GM12878 (cell line): Measurements from ENCODE around the gene POLR2L. TPM values are rescaled to one million over a fixed set of nuclear protein-coding genes. Genes with fewer than 3 reads are reported as not detected.

Experiments used
- ATAC-seq: fragments of 200-7000 bp; cut with Tn5 transposase; 3 replicates; pipeline ENCODE4 v1.9.1; 2020; ENCODE audit warnings: mild to moderate bottlenecking, moderate library complexity
- BruUV-seq: library from RNA; stranded (reverse); fragments of 400-500 nt; replicated peaks from 2 replicates; lab custom pipeline; 2021; lab: Mats Ljungman, UMichigan
- CTCF ChIA-PET: fragments of 300-600 bp; sonication (Branson Sonifier 250); formaldehyde crosslinking; extraction: SDS; loops from one replicate; lab custom pipeline; 2021; ENCODE audit warnings: inconsistent platforms; lab: Yijun Ruan, JAX
- POLR2A ChIA-PET: fragments of 350-600 bp; formaldehyde crosslinking; extraction: SDS; loops from one replicate; lab custom pipeline; 2021; ENCODE audit warnings: inconsistent platforms; lab: Charles Lee
- RAD21 ChIA-PET: fragments of 300-600 bp; sonication (Branson Sonifier 250); formaldehyde crosslinking; loops from one replicate; lab custom pipeline; 2023; ENCODE audit warnings: antibody characterized with exemption; ENCODE audit not compliant: unreplicated experiment; lab: Charles Lee
- SMC1A ChIA-PET: fragments of 300-600 bp; sonication (Branson Sonifier 250); formaldehyde crosslinking; loops from one replicate; lab custom pipeline; 2023; ENCODE audit not compliant: unreplicated experiment, uncharacterized antibody; lab: Charles Lee
- DNase-seq: peaks from one replicate; pipeline ENCODE4 v3.0.0-alpha.2; 2011; ENCODE audit warnings: low read depth, low spot score
- FAIRE-seq: peaks from 3 replicates; lab custom pipeline; 2011; peaks lifted over from hg19 to GRCh38; lab: Jason Lieb, UNC
- H2AFZ ChIP-seq: 2 replicates; pipeline ENCODE4 v1.6.0; 2011; ENCODE audit warnings: low read depth, low read length, control low read depth; ENCODE audit not compliant: control insufficient read depth
- H3K27ac ChIP-seq: 2 replicates; pipeline ENCODE4 v1.5.1; 2011; ENCODE audit warnings: control low read depth; ENCODE audit not compliant: control insufficient read depth, insufficient read depth
- H3K27me3 ChIP-seq, 2 experiments: replicated peaks in 1 of 2; 2 replicates each; pipeline versions ENCODE4 v1.6.0 to v1.6.1; 2011; ENCODE audit warnings: low read length in 1 of 2; ENCODE audit not compliant: control insufficient read depth in 2 of 2, insufficient read depth in 2 of 2
- H3K36me3 ChIP-seq, 2 experiments: 2 replicates each; pipeline ENCODE4 v1.5.1; 2011; ENCODE audit warnings: low read length in 1 of 2; ENCODE audit not compliant: control insufficient read depth in 2 of 2, insufficient read depth in 2 of 2
- H3K4me1 ChIP-seq: 2 replicates; pipeline ENCODE4 v1.6.1; 2011; ENCODE audit warnings: mild to moderate bottlenecking, low read length, moderate library complexity, mixed read lengths; ENCODE audit not compliant: control insufficient read depth, insufficient read depth
- H3K4me2 ChIP-seq: 2 replicates; pipeline ENCODE4 v1.6.0; 2011; ENCODE audit warnings: control low read depth; ENCODE audit not compliant: control insufficient read depth, insufficient read depth
- H3K4me3 ChIP-seq: fragments of 200-600 bp; sonication (generic); 2 replicates; pipeline ENCODE4 v1.5.1; 2016
- H3K79me2 ChIP-seq: 2 replicates; pipeline ENCODE4 v1.6.0; 2011; ENCODE audit warnings: low read length; ENCODE audit not compliant: control insufficient read depth, insufficient read depth
- H3K9ac ChIP-seq: 2 replicates; pipeline ENCODE4 v1.8.0; 2011; ENCODE audit warnings: low read length, control low read depth, mixed read lengths; ENCODE audit not compliant: control insufficient read depth, insufficient read depth
- H3K9me3 ChIP-seq: replicated peaks from 3 replicates; pipeline ENCODE4 v1.5.1; 2011; ENCODE audit warnings: mild to moderate bottlenecking, low read length; ENCODE audit not compliant: control insufficient read depth, insufficient read depth
- H4K20me1 ChIP-seq: 2 replicates; pipeline ENCODE4 v1.6.0; 2011; ENCODE audit not compliant: control insufficient read depth, insufficient read depth
- ATF3 ChIP-seq: IDR thresholded peaks from 2 replicates; pipeline ENCODE4 v1.6.1; 2011; ENCODE audit warnings: low read depth, mild to moderate bottlenecking, low read length, moderate library complexity, borderline replicate concordance; ENCODE audit errors: extremely low read depth
- CREB1 ChIP-seq: IDR thresholded peaks from 2 replicates; pipeline ENCODE4 v1.6.1; 2012; ENCODE audit warnings: low read depth, mild to moderate bottlenecking, inconsistent platforms
- GATAD2B ChIP-seq: fragments of 450-650 bp; conservative IDR thresholded peaks from 2 replicates; pipeline ENCODE4 v1.6.1; 2017; ENCODE audit warnings: low read depth, mild to moderate bottlenecking, moderate library complexity
- IRF4 ChIP-seq: IDR thresholded peaks from 2 replicates; pipeline ENCODE4 v1.6.1; 2011; ENCODE audit warnings: low read depth, low read length
- NR2F1 ChIP-seq: fragments of 450-650 bp; conservative IDR thresholded peaks from 2 replicates; pipeline ENCODE4 v1.6.1; 2017; ENCODE audit warnings: mild to moderate bottlenecking
- RELB ChIP-seq: fragments of 450-650 bp; IDR thresholded peaks from 2 replicates; pipeline ENCODE4 v1.6.1; 2017; ENCODE audit warnings: low read depth, mild to moderate bottlenecking, moderate library complexity
- SPI1 ChIP-seq: IDR thresholded peaks from 2 replicates; pipeline ENCODE4 v1.6.1; 2011; ENCODE audit warnings: low read depth, mild to moderate bottlenecking, low read length, moderate library complexity, borderline replicate concordance; ENCODE audit not compliant: insufficient read depth
- SRF ChIP-seq, 2 experiments: IDR thresholded peaks; 2 replicates each; pipeline ENCODE4 v1.6.1; 2011; ENCODE audit warnings: low read depth in 2 of 2, low read length in 2 of 2, mild to moderate bottlenecking in 1 of 2, moderate library complexity in 1 of 2
- WGBS: methylation state at CpG from one replicate; pipeline ENCODE4 v1.1.6; 2016; ENCODE audit warnings: low lambda C conversion rate; ENCODE audit not compliant: insufficient replicate concordance, insufficient coverage; ENCODE audit errors: missing lambda C conversion rate; 5-methylcytosine and 5-hydroxymethylcytosine counted together
- in situ Hi-C: fragments of 300-500 bp; cut with MboI; formaldehyde crosslinking; loops from 9 replicates; pipeline ENCODE4 v1.14.3; 2018; ENCODE audit warnings: mixed read lengths
- intact Hi-C: fragments of 100-400 bp; cut with micrococcal nuclease; formaldehyde crosslinking; loops from one replicate; pipeline ENCODE4 v1.14.2; 2022; ENCODE audit not compliant: unreplicated experiment
- polyA plus RNA-seq, 11 experiments: library from polyadenylated mRNA; depleted of rRNA in 4 of 11; unstranded in 6 of 11; stranded (reverse) in 5 of 11; fragments of >200 nt; fragmentation: Nextera tagmentation in 4 of 11; fragmentation: Illumina TruSeq in 1 of 11; extraction: Ambion mirVana in 4 of 11; extraction: Trizol in 1 of 11; gene quantifications; 1 replicate in 1 of 11; 2 replicates in 10 of 11; pipeline versions ENCODE4 v1.2.1 to v1.2.3, GENCODE V29; 2011 to 2016; ENCODE audit warnings: inconsistent platforms in 2 of 11, missing spikeins in 2 of 11, low read depth in 1 of 11
- total RNA-seq, 4 experiments: library from RNA; depleted of rRNA in 3 of 4; stranded (reverse); fragments of >200 nt in 3 of 4; fragmentation: Illumina TruSeq in 1 of 4; extraction: Trizol in 1 of 4; gene quantifications; 2 replicates each; pipeline versions ENCODE4 v1.2.1 to v1.2.3, GENCODE V29; 2013 to 2021

POLR2L gene
- total and polyA plus RNA-seq, 10 of the 15 experiments (the other 5 are each of a cell fraction or from before 2014, with no cell fraction given), result 23.1 to 497 (median 125) TPM

- TF ChIP-seq RELB (peak; percentile 22; the same call in 1 of the 2 replicates), GATAD2B (peak; percentile 96), NR2F1 (peak; percentile 42; the same call in 1 of the 2 replicates), CREB1 (0 out of 2 replicates have a peak, but pooled peaks have one; percentile 8)
These were observed 15.0 kb downstream of the POLR2L start (continued) for GRCh38 chr11:827146-827896.

- H3K9ac ChIP-seq, result peak overlapping the region; percentile 77
- H3K36me3 ChIP-seq, result no peaks in the 10 kb centered on the region; a peak in 2 of 4 replicates
- DNase-seq, result no peak
- no peak for FAIRE-seq
- H4K20me1 ChIP-seq, result no peaks in the 10 kb centered on the region
- ChIA-PET SMC1A (interaction anchor here (0.6 kb wide), 1 partner anchor 16 kb away, joined by 3 read pairs; no protein-coding TSS in a partner anchor), CTCF (no interaction called here), RAD21 (no interaction called here), POLR2A (interaction anchor here (1.2 to 5.2 kb wide), 2 partner anchors 8 to 14 kb away, joined by 3 to 33 read pairs; partner anchors contain the start of gene PNPLA2)
- intact Hi-C loops, result no loop called here
- no TSS peak for BruUV-seq
- ATAC-seq, result peak; percentile 12
- TF ChIP-seq SRF (IDR thresholded peaks at IDR 0.05; ENCODE audit: low read depth in 2 of 2, low read length in 2 of 2) (0 out of 4 replicates have a peak, but pooled peaks of 1 of the 2 experiments have one; percentile 8), ATF3 (no peak), IRF4 (no peak), SPI1 (no peak)
- in situ Hi-C loops, result no loop called here
- WGBS, result under 1% methylated on average over 19 of the region's 22 CpGs
- H3K4me3 ChIP-seq, result peak overlapping the region; percentile 93
- H3K4me2 ChIP-seq, result peak overlapping the region; percentile 100
- H3K4me1 ChIP-seq, result peaks cover 33% of the 10 kb centered on the region
- peak overlapping the region; percentile 75 for H3K27ac ChIP-seq
- no peaks in the 10 kb centered on the region; a peak in 3 of 4 replicates for H3K27me3 ChIP-seq
- H2AFZ ChIP-seq, result peak overlapping the region; percentile 73
- no peaks in the 10 kb centered on the region for H3K79me2 ChIP-seq
- H3K9me3 ChIP-seq, result no peaks in the 10 kb centered on the region
These were observed 15.5 kb downstream of the POLR2L start for GRCh38 chr11:826836-827145.
